Measurements from ENCODE around the gene FOXE3.
"Not testable (repeated sequence)": the region's sequence is repeated elsewhere in the genome, so short reads cannot be mapped to it uniquely, and the experiment has no call there.

Gene FOXE3

GRCh38 chr1:47452426-47452825 lies 36.3 kb downstream of the FOXE3 start:
- no peak for DNase-seq

- not testable (repeated sequence) for DNase-seq
Measured at GRCh38 chr1:47453910-47454309, 37.8 kb downstream of the FOXE3 start.

- DNase-seq: no peak
Measured at GRCh38 chr1:47456250-47456649, 40.2 kb downstream of the FOXE3 start.

DNA sequence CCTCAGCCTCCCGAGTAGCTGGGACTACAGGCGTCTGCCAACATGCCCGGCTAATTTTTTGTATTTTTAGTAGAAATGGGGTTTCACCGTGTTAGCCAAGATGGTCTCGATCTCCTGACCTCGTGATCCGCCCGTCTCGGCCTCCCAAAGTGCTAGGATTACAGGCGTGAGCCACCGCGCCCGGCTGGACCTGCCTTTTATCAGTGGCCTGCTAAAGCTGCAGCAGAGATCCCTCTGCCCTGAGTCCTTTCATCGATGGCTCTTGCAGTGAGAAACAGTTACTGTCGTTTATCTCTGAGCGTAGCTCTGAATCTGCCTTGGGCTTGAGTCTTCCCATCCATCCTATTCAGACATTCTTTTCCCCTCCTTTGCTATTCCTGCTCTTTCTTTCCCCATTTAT lies 41.5 kb downstream of the FOXE3 start:
- DNase-seq: not testable (repeated sequence)

- DNase-seq: peak; percentile 39
Measured at GRCh38 chr1:47459253-47459788, 43.2 kb downstream of the FOXE3 start.

DNA sequence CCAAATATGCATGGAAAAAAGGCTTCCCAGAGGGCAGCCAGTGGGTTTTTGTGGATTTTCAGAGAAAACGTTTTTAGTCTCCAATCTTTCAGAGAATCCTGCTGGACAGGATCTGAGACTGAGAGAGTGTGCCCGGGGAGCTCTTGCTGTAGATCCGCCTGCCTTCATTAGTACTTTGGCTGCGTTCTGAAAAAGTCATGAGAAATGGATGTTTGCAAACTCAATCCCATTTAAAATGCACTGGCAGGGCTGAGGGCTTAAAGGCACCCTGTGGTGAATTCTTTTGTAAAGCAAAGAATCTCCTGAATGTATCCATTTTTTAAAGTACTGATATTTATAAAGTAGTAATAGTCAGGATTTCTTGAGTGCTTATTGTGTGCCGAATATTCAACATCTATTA lies 44.0 kb downstream of the FOXE3 start:
- DNase-seq: no peak

DNA sequence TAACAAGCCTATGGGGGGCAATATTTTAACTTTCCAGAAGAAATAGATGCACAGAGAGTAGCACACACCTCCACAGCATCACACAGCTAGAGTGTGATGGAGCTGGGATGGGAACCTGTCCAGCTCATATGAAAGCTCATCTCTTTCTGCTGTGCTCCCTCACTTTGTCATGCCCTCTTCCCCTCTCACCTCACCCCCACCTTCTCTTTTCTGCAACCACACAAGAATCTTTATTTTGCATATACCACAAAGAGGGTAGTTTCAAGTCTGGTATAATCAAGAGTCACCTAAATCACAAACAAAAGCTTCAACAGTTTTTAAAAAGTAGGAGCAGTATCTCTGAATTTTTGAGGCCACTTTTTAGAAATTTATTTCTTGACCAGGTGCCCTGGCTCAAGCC lies 44.4 kb downstream of the FOXE3 start:
- DNase-seq: no peak

GRCh38 chr1:47465605-47466004 lies 49.5 kb downstream of the FOXE3 start:
- DNase-seq: no peak
